Lower leg skin (tissue), 4 donors: ENCODE measurements around the gene SYNPO2. TPM values are rescaled to one million over a fixed set of nuclear protein-coding genes. Genes with fewer than 3 reads are reported as not detected.
A peak's percentile ranks its signal among the peaks of the same experiment; 100 is the strongest.

Experiments used
- DNase-seq, 2 donors: peaks; one replicate each; pipeline ENCODE4 v3.0.0-alpha.2; 2019; ENCODE audit warnings: low spot score in 2 of 2
- H3K4me3 ChIP-seq: fragments of 200-600 bp; sonication (generic); 2 replicates; pipeline ENCODE4 v1.5.1; 2017; ENCODE audit warnings: mild to moderate bottlenecking, low read depth; ENCODE audit not compliant: poor library complexity, severe bottlenecking
- POLR2A ChIP-seq, 2 donors: fragments of 450-650 bp; IDR thresholded peaks; one replicate each; pipeline ENCODE4 v1.6.1; 2016 to 2017; ENCODE audit warnings: antibody characterized with exemption in 2 of 2, mild to moderate bottlenecking in 1 of 2, moderate library complexity in 1 of 2
- WGBS, 2 donors: methylation state at CpG; one replicate each; pipeline ENCODE4 v1.1.5; 2018; 5-methylcytosine and 5-hydroxymethylcytosine counted together
- intact Hi-C: fragments of 100-400 bp; cut with DNase I; formaldehyde crosslinking; loops from one replicate; pipeline ENCODE4 v1.15.0; 2023; ENCODE audit warnings: low total_unique reads
- total RNA-seq, 4 donors: library from RNA; depleted of rRNA; stranded (reverse); fragments of >200 nt; gene quantifications; one replicate each; pipeline ENCODE4 v1.1.0, GENCODE V29; 2016
- TF ChIP-seq, protein P1 (sequence below), 3 donors: fragments of 450-650 bp; IDR thresholded peaks; one replicate each; pipeline ENCODE4 v1.5.1; 2016; ENCODE audit warnings: antibody characterized with exemption in 3 of 3, mild to moderate bottlenecking in 3 of 3, moderate library complexity in 2 of 3

Gene SYNPO2
- total RNA-seq, 4 donors from 2014 or later: 13.3 to 38.5 (median 16.1) TPM

DNA sequence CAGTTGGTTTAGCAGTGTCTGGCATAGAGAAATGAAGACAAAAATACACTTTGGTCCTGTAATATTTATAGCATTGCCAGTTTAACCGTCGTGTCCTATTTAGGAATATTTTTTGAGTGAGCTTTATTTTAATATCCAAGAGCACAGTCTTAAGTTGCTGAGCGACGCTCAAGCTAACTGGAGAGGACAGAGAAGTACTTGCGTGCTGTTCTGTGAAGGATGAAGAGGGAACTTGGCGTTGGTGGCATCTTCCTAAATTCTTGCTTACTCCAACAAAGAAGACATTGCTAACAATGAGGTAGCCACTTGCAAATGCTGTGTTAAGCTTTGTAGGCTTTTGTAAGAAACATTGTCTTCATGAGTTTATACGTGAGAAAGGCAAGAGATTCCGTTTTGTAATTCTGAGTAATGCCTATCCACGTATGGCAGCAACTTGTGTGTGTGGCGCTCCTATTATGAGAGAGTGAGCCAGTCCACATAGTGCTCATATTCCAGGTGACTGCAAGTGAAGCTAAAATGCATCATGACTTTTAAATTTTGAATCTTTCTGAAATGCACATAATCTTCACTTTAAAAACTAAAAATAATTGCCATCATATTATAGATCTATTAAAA, 50.6 kb downstream of the SYNPO2 start:
- no peak for TF ChIP-seq POLR2A (IDR thresholded peaks at IDR 0.05)
- TF ChIP-seq, protein P1, sequence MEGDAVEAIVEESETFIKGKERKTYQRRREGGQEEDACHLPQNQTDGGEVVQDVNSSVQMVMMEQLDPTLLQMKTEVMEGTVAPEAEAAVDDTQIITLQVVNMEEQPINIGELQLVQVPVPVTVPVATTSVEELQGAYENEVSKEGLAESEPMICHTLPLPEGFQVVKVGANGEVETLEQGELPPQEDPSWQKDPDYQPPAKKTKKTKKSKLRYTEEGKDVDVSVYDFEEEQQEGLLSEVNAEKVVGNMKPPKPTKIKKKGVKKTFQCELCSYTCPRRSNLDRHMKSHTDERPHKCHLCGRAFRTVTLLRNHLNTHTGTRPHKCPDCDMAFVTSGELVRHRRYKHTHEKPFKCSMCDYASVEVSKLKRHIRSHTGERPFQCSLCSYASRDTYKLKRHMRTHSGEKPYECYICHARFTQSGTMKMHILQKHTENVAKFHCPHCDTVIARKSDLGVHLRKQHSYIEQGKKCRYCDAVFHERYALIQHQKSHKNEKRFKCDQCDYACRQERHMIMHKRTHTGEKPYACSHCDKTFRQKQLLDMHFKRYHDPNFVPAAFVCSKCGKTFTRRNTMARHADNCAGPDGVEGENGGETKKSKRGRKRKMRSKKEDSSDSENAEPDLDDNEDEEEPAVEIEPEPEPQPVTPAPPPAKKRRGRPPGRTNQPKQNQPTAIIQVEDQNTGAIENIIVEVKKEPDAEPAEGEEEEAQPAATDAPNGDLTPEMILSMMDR (IDR thresholded peaks at IDR 0.05): no peak
- no peak for DNase-seq
- 75 to 87% methylated on average over 10 of the region's 10 CpGs for whole genome bisulfite sequencing, 2 donors
- no peak overlapping the region for H3K4me3 ChIP-seq
- intact Hi-C loops: no loop called here

DNA sequence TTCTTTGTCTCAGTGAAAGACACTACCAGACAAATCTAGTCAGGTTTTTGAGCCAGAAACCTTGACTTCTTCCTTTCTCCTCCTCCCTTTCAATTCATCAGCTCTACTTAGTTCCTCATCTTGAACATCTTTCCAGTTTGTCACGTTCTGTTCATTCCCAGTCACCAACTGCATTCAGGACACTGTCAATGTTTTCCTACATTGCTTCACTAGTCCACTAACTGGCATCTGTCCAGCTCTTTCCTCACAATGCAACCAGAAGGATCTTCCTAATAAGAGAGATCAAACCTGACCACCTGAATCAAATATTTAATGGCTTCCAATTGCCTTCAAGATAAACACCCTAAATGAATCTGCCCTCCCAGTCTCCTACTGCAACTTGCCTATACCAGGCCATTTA, 52.5 kb downstream of the SYNPO2 start:
- no peak overlapping the region for H3K4me3 ChIP-seq
- peak in 1 of 2 donors; percentile 38 for DNase-seq
- intact Hi-C loops: no loop called here
- no peak for TF ChIP-seq POLR2A (IDR thresholded peaks at IDR 0.05)
- TF ChIP-seq, protein P1 (IDR thresholded peaks at IDR 0.05): no peak
- 48 to 68% methylated on average over 1 of the region's 1 CpG for WGBS, 2 donors

DNA sequence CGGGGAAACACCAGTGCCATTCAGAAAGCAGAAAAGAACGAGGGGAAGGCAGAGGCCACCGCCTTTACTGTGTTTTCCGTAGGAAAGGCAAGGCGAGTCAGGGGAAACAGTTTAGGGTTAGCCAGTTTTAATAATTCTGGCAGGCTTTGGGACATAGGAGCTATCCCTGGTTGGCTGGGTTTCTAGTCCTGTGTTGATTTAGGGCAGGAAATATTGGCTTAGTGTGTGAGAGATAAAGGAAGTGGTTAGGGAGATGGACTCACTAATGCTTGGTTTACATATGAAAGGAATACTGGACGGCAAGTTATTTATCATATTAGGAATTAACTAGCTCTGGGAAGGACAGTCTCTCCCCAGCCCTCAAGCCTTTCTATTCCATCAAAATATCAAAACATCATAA, 53.1 kb downstream of the SYNPO2 start:
- no peak overlapping the region for H3K4me3 ChIP-seq
- 73 to 76% methylated on average over 6 of the region's 6 CpGs for WGBS, 2 donors
- TF ChIP-seq, protein P1 (IDR thresholded peaks at IDR 0.05): no peak
- TF ChIP-seq POLR2A (IDR thresholded peaks at IDR 0.05): no peak
- intact Hi-C loops: no loop called here
- DNase-seq: no peak

DNA sequence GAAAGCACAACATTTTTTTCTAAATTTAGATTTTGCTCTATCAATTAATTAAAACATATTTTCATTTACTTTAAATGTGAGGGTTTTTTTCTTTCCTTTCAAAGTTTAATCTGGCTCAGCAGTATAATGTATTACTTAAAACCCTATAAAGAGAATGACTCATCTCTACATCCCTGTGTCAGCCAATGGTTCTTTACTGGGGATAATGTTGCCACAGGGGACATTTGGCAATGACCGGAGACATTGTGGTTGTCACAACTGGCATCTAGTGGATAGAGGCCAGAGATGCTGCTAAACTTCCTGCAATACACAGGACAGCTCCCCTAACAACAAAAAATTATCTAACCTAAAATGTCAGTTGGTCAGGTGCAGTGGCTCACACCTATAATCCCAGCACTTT, 53.8 kb downstream of the SYNPO2 start:
- WGBS, 2 donors: 17 to 53% methylated on average over 1 of the region's 1 CpG
- TF ChIP-seq, protein P1 (IDR thresholded peaks at IDR 0.05): no peak
- TF ChIP-seq POLR2A (IDR thresholded peaks at IDR 0.05): no peak
- H3K4me3 ChIP-seq: no peak overlapping the region
- no peak for DNase-seq
- intact Hi-C loops: no loop called here

DNA sequence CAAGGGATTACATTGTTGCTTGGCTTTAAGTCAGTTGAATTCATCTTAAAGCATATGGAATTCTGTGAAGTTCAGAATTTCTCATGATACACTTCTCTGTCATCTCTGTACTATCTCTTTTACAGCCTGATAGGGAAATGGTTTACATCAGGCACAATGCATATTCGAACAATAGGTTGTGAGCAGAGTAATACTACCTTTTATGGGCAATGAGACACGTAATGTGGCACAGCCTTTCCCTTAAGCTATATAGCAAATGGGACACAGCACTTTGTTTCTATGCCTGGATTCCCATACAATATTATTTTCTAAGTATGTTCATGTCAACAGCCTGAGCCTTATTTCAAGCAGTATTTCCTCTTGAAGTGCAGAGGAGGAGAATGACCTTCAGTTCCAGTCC, 58.4 kb downstream of the SYNPO2 start:
- H3K4me3 ChIP-seq: no peak overlapping the region
- no peak for DNase-seq
- no peak for TF ChIP-seq POLR2A (IDR thresholded peaks at IDR 0.05)
- TF ChIP-seq, protein P1 (IDR thresholded peaks at IDR 0.05): no peak
- intact Hi-C loops: no loop called here
- 39 to 46% methylated on average over 2 of the region's 2 CpGs for WGBS, 2 donors
